AG20443 (cell line): ENCODE measurements around the gene FMN1.
"Not testable (repeated sequence)": the region's sequence is repeated elsewhere in the genome, so short reads cannot be mapped to it uniquely, and the experiment has no call there.

Source experiments
- DNase-seq: peaks from one replicate; pipeline ENCODE4 v3.0.0; 2012; ENCODE audit warnings: low spot score, mixed read lengths

The FMN1 gene

GRCh38 chr15:32853592-32853991 lies 340.9 kb downstream of the FMN1 start:
- DNase-seq, result no peak

- no peak for DNase-seq
These were observed 341.7 kb downstream of the FMN1 start for GRCh38 chr15:32852771-32853170.

- DNase-seq, result no peak
These were observed 342.5 kb downstream of the FMN1 start for GRCh38 chr15:32852017-32852416.

- DNase-seq, result peak; percentile 50
These were observed 342.9 kb downstream of the FMN1 start for GRCh38 chr15:32851572-32851971.

GRCh38 chr15:32849769-32850668 lies 344.5 kb downstream of the FMN1 start:
- DNase-seq, result peak; percentile 45

GRCh38 chr15:32846671-32847070 lies 347.8 kb downstream of the FMN1 start:
- DNase-seq, result not testable (repeated sequence)

GRCh38 chr15:32844118-32844711 lies 350.3 kb downstream of the FMN1 start:
- no peak for DNase-seq

GRCh38 chr15:32843219-32843815 lies 351.2 kb downstream of the FMN1 start:
- DNase-seq, result peak; percentile 46

- DNase-seq, result peak; percentile 34
These were observed 352.4 kb downstream of the FMN1 start for GRCh38 chr15:32842081-32842480.

GRCh38 chr15:32840507-32841245 lies 353.8 kb downstream of the FMN1 start:
- DNase-seq, result no peak

GRCh38 chr15:32838820-32839219 lies 355.7 kb downstream of the FMN1 start:
- peak; percentile 82 for DNase-seq

- DNase-seq, result no peak
These were observed 356.2 kb downstream of the FMN1 start for GRCh38 chr15:32838338-32838737.

- DNase-seq, result no peak
These were observed 356.6 kb downstream of the FMN1 start for GRCh38 chr15:32837935-32838334.

- DNase-seq, result no peak
These were observed 360.4 kb downstream of the FMN1 start for GRCh38 chr15:32834156-32834555.

GRCh38 chr15:32833379-32833821 lies 361.1 kb downstream of the FMN1 start:
- DNase-seq, result no peak

GRCh38 chr15:32831485-32831884 lies 363.0 kb downstream of the FMN1 start:
- DNase-seq, result no peak

GRCh38 chr15:32830241-32830640 lies 364.3 kb downstream of the FMN1 start:
- no peak for DNase-seq

GRCh38 chr15:32829436-32829835 lies 365.1 kb downstream of the FMN1 start:
- DNase-seq, result no peak

- peak; percentile 77 for DNase-seq
These were observed 365.9 kb downstream of the FMN1 start for GRCh38 chr15:32828507-32829186.

- DNase-seq, result no peak
These were observed 367.8 kb downstream of the FMN1 start for GRCh38 chr15:32826685-32827084.

- DNase-seq, result no peak
These were observed 369.3 kb downstream of the FMN1 start for GRCh38 chr15:32825219-32825618.

- peak; percentile 75 for DNase-seq
These were observed 369.7 kb downstream of the FMN1 start for GRCh38 chr15:32824777-32825176.
